ENCODE results near the gene UNC5C.

Gene UNC5C

DNA sequence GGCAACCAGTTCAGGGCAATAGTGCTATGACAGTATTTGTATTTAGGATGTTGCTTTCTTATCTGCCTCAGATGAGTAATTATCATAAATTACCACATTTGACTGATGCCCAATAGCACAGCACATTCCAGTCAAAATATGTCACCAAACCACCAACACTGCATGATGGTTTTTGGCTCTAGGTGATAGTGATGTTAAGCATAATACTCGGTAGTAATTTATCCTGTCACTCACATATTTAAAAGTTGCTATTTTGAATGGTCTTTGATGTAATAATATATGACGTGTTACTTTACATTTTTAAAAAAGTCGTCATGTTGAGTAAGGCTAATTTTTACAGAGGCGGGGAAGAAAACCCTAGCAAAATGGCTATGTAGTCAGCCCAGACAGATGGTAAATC, 42.5 kb downstream of the UNC5C start:
- no peak overlapping the region for H3K27ac ChIP-seq (ENCODE audit: low read depth, low read length, poor library complexity, severe bottlenecking)
- no peaks in the 10 kb centered on the region for H3K36me3 ChIP-seq (ENCODE audit: insufficient read depth, low read length)
- H3K4me3 ChIP-seq (ENCODE audit: low read depth, low read length, poor library complexity, severe bottlenecking) = no peak overlapping the region
- H3K9me3 ChIP-seq (ENCODE audit: low read length) = no peaks in the 10 kb centered on the region
- no peaks in the 10 kb centered on the region for H3K4me1 ChIP-seq (ENCODE audit: insufficient read depth, low read length, severe bottlenecking)
- TF ChIP-seq EZH2 (IDR thresholded peaks at IDR 0.05; ENCODE audit: borderline replicate concordance, low read length) = no peak
- TF ChIP-seq, protein P1, sequence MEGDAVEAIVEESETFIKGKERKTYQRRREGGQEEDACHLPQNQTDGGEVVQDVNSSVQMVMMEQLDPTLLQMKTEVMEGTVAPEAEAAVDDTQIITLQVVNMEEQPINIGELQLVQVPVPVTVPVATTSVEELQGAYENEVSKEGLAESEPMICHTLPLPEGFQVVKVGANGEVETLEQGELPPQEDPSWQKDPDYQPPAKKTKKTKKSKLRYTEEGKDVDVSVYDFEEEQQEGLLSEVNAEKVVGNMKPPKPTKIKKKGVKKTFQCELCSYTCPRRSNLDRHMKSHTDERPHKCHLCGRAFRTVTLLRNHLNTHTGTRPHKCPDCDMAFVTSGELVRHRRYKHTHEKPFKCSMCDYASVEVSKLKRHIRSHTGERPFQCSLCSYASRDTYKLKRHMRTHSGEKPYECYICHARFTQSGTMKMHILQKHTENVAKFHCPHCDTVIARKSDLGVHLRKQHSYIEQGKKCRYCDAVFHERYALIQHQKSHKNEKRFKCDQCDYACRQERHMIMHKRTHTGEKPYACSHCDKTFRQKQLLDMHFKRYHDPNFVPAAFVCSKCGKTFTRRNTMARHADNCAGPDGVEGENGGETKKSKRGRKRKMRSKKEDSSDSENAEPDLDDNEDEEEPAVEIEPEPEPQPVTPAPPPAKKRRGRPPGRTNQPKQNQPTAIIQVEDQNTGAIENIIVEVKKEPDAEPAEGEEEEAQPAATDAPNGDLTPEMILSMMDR (IDR thresholded peaks at IDR 0.05; ENCODE audit: low read length) = no peak
- H3K79me2 ChIP-seq (ENCODE audit: insufficient read depth, low read length) = no peaks in the 10 kb centered on the region
- H3F3A ChIP-seq (ENCODE audit: insufficient read depth, low read length) = no peaks in the 10 kb centered on the region
- H3K9ac ChIP-seq (ENCODE audit: low read length) = no peak overlapping the region
- H3K9me2 ChIP-seq (ENCODE audit: low read depth, low read length) = no peaks in the 10 kb centered on the region
- no peak overlapping the region for H2AFZ ChIP-seq (ENCODE audit: low read length)
- H3K27me3 ChIP-seq (ENCODE audit: insufficient read depth, low read length) = no peaks in the 10 kb centered on the region
- no peak overlapping the region for H3K4me2 ChIP-seq (ENCODE audit: low read length)
- no peaks in the 10 kb centered on the region for H4K20me1 ChIP-seq (ENCODE audit: insufficient read depth, low read length)

DNA sequence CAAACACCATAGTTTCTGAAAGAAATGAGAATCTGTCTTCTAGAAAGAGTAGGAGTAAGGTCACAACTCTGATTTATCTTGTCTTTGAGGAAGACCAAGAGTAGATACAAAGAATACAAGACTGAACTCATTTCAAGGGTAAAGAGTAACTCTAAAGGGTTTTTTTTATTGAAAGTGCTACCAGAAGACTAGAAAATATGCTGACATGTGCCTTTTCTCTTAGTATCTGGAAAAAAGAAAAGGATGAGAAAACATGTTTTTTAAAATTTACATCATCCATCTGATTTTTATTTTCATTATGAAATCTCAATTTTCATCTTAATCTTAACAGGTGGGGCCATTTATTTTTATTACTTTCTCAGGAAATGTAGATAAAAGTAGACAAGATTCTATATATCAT, 43.0 kb downstream of the UNC5C start:
- H3K27ac ChIP-seq (ENCODE audit: low read depth, low read length, poor library complexity, severe bottlenecking) = no peak overlapping the region
- H4K20me1 ChIP-seq (ENCODE audit: insufficient read depth, low read length) = no peaks in the 10 kb centered on the region
- no peaks in the 10 kb centered on the region for H3K4me1 ChIP-seq (ENCODE audit: insufficient read depth, low read length, severe bottlenecking)
- no peaks in the 10 kb centered on the region for H3K79me2 ChIP-seq (ENCODE audit: insufficient read depth, low read length)
- no peaks in the 10 kb centered on the region for H3K9me3 ChIP-seq (ENCODE audit: low read length)
- no peaks in the 10 kb centered on the region for H3K9me2 ChIP-seq (ENCODE audit: low read depth, low read length)
- H3K4me3 ChIP-seq (ENCODE audit: low read depth, low read length, poor library complexity, severe bottlenecking) = no peak overlapping the region
- no peak overlapping the region for H3K4me2 ChIP-seq (ENCODE audit: low read length)
- no peaks in the 10 kb centered on the region for H3K36me3 ChIP-seq (ENCODE audit: insufficient read depth, low read length)
- no peak overlapping the region for H3K9ac ChIP-seq (ENCODE audit: low read length)
- TF ChIP-seq, protein P1 (IDR thresholded peaks at IDR 0.05; ENCODE audit: low read length) = no peak
- TF ChIP-seq EZH2 (IDR thresholded peaks at IDR 0.05; ENCODE audit: borderline replicate concordance, low read length) = no peak
- no peaks in the 10 kb centered on the region for H3F3A ChIP-seq (ENCODE audit: insufficient read depth, low read length)
- H3K27me3 ChIP-seq (ENCODE audit: insufficient read depth, low read length) = no peaks in the 10 kb centered on the region
- no peak overlapping the region for H2AFZ ChIP-seq (ENCODE audit: low read length)

DNA sequence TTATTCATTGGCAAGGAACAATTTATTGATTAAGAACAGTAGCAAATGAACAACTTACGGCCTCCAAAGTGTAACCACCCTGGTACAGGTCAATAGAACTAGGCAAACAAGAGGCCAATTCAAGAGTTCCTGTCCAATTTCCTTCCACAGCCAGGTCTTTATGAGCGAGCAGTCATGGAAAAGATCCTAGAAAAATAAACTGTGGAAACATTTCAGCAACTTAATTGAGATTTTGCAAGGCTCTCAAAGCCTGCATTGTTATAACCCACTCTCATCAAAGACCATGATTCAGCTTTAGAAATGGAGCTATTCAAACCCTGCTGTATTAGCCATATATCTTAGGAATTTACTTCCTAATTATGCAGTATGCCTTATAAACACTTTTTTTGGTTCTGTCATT, 43.6 kb downstream of the UNC5C start:
- Histone ChIP-seq H4K20me1 (ENCODE audit: insufficient read depth, low read length) (no peaks in the 10 kb centered on the region), H2AFZ (ENCODE audit: low read length) (no peak overlapping the region)

More for the DNA sequence above, 43.6 kb downstream of the UNC5C start:
- Histone ChIP-seq H3K9me3 (ENCODE audit: low read length) (no peaks in the 10 kb centered on the region), H3K27me3 (ENCODE audit: insufficient read depth, low read length) (no peaks in the 10 kb centered on the region), H3K4me1 (ENCODE audit: insufficient read depth, low read length, severe bottlenecking) (no peaks in the 10 kb centered on the region), H3K9ac (ENCODE audit: low read length) (no peak overlapping the region), H3K27ac (ENCODE audit: low read depth, low read length, poor library complexity, severe bottlenecking) (no peak overlapping the region), H3K4me2 (ENCODE audit: low read length) (no peak overlapping the region), H3K79me2 (ENCODE audit: insufficient read depth, low read length) (no peaks in the 10 kb centered on the region), H3K9me2 (ENCODE audit: low read depth, low read length) (no peaks in the 10 kb centered on the region), H3K36me3 (ENCODE audit: insufficient read depth, low read length) (no peaks in the 10 kb centered on the region), H3K4me3 (ENCODE audit: low read depth, low read length, poor library complexity, severe bottlenecking) (no peak overlapping the region), H3F3A (ENCODE audit: insufficient read depth, low read length) (no peaks in the 10 kb centered on the region)
- TF ChIP-seq, protein P1 (IDR thresholded peaks at IDR 0.05; ENCODE audit: low read length) = no peak
- no peak for TF ChIP-seq EZH2 (IDR thresholded peaks at IDR 0.05; ENCODE audit: borderline replicate concordance, low read length)
